Mesothelial cell of epicardium (in vitro differentiated cells): ENCODE data around the gene ABR. TPM values are rescaled to one million over a fixed set of nuclear protein-coding genes. Genes with fewer than 3 reads are reported as not detected.

ENCODE experiments used
- DNase-seq, 2 experiments: peaks; one replicate each; pipeline ENCODE4 v3.0.0; 2021; ENCODE audit warnings: low spot score in 2 of 2; ENCODE audit not compliant: unreplicated experiment in 2 of 2
- H3K27ac Mint-ChIP-seq: 2 replicates; pipeline ENCODE4 v1.8.0; 2021; ENCODE audit warnings: mixed read lengths
- H3K27me3 Mint-ChIP-seq: 2 replicates; pipeline ENCODE4 v1.8.0; 2021; ENCODE audit warnings: low read depth, mixed read lengths
- H3K36me3 Mint-ChIP-seq: 2 replicates; pipeline ENCODE4 v1.8.0; 2021; ENCODE audit warnings: mixed read lengths
- H3K4me1 Mint-ChIP-seq: 2 replicates; pipeline ENCODE4 v1.8.0; 2021; ENCODE audit warnings: mixed read lengths
- H3K4me3 Mint-ChIP-seq: 2 replicates; pipeline ENCODE4 v1.8.0; 2021; ENCODE audit warnings: mild to moderate bottlenecking, moderate library complexity, mixed read lengths
- H3K9me3 Mint-ChIP-seq: 2 replicates; pipeline ENCODE4 v1.8.0; 2021; ENCODE audit warnings: mixed read lengths
- total RNA-seq: library from RNA; stranded (reverse); gene quantifications from 3 replicates; pipeline ENCODE4 v1.2.1, GENCODE V29; 2021
- TF ChIP-seq, protein P1 (sequence below): fragments of 200-600 bp; sonication (generic); IDR thresholded peaks from one replicate; pipeline ENCODE4 v1.5.0; 2021; ENCODE audit warnings: antibody characterized with exemption; ENCODE audit not compliant: unreplicated experiment

The ABR gene
- total RNA-seq, 1 donor from 2014 or later, result 70.1 TPM

- no peaks in the 10 kb centered on the region for H3K27me3 Mint-ChIP-seq
- no peak for DNase-seq
- no peak overlapping the region for H3K4me3 Mint-ChIP-seq
- H3K4me1 Mint-ChIP-seq, result peaks cover 5% of the 10 kb centered on the region
- peaks cover 13% of the 10 kb centered on the region for H3K36me3 Mint-ChIP-seq
- no peaks in the 10 kb centered on the region for H3K9me3 Mint-ChIP-seq
- no peak overlapping the region for H3K27ac Mint-ChIP-seq
- TF ChIP-seq, protein P1, sequence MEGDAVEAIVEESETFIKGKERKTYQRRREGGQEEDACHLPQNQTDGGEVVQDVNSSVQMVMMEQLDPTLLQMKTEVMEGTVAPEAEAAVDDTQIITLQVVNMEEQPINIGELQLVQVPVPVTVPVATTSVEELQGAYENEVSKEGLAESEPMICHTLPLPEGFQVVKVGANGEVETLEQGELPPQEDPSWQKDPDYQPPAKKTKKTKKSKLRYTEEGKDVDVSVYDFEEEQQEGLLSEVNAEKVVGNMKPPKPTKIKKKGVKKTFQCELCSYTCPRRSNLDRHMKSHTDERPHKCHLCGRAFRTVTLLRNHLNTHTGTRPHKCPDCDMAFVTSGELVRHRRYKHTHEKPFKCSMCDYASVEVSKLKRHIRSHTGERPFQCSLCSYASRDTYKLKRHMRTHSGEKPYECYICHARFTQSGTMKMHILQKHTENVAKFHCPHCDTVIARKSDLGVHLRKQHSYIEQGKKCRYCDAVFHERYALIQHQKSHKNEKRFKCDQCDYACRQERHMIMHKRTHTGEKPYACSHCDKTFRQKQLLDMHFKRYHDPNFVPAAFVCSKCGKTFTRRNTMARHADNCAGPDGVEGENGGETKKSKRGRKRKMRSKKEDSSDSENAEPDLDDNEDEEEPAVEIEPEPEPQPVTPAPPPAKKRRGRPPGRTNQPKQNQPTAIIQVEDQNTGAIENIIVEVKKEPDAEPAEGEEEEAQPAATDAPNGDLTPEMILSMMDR, result no peak
These were observed 158.6 kb downstream of the ABR start for GRCh38 chr17:1021147-1021546.

DNA sequence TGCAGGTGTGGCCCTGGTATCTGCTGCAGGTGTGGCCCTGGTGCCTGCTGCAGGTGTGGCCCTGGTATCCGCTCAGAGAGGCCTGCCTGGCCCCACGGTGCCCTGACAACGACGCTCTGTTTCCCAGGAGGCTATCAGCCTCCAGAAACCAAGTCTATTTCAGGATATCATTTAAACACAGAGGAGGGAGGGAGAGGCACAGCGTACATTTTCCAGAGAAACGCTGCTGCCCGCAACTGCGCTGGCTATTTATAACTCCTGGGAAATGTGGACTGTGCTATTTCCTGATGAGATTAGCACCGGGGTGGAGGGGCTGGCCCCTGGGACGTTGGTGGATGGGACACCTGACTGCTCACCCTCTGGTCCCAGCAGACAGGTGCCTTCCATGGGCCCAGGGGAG is 160.3 kb downstream of the ABR start:
- DNase-seq, result no peak

GRCh38 chr17:1018547-1018946 is 161.2 kb downstream of the ABR start:
- no peak for DNase-seq
- no peak overlapping the region for H3K4me3 Mint-ChIP-seq
- H3K9me3 Mint-ChIP-seq, result no peaks in the 10 kb centered on the region
- H3K27ac Mint-ChIP-seq, result no peak overlapping the region
- peaks cover 5% of the 10 kb centered on the region for H3K4me1 Mint-ChIP-seq
- TF ChIP-seq, protein P1, result no peak
- H3K27me3 Mint-ChIP-seq, result no peaks in the 10 kb centered on the region
- peaks cover 5% of the 10 kb centered on the region for H3K36me3 Mint-ChIP-seq

More for the DNA sequence above, 160.3 kb downstream of the ABR start:
- Mint-ChIP-seq H3K36me3 (peaks cover 5% of the 10 kb centered on the region), H3K27ac (peak overlapping the region; percentile 75), H3K27me3 (no peaks in the 10 kb centered on the region), H3K9me3 (no peaks in the 10 kb centered on the region), H3K4me1 (peaks cover 5% of the 10 kb centered on the region), H3K4me3 (no peak overlapping the region)
- TF ChIP-seq, protein P1, result no peak

DNA sequence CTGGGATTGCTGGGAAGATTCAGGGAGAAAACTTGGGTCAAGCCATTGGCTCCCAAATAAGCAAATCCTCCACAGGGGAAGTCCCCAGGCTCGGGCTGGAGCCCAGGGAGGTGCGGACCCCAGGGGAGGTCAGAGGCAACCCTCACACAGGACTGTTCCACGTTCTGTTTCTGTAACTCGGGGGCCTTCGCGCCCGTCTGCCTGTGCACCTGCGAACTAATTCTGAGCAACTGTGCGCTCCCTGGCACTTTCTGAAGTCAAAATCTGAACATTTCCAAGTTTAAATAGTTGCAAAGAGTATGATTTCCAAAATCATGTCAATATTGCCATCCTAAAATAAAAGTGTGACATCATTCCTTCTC is 166.1 kb downstream of the ABR start:
- no peak for DNase-seq
- Mint-ChIP-seq H3K4me1 (no peaks in the 10 kb centered on the region), H3K9me3 (no peaks in the 10 kb centered on the region), H3K27me3 (no peaks in the 10 kb centered on the region), H3K4me3 (no peak overlapping the region), H3K27ac (no peak overlapping the region), H3K36me3 (no peaks in the 10 kb centered on the region)
- TF ChIP-seq, protein P1, result no peak

DNA sequence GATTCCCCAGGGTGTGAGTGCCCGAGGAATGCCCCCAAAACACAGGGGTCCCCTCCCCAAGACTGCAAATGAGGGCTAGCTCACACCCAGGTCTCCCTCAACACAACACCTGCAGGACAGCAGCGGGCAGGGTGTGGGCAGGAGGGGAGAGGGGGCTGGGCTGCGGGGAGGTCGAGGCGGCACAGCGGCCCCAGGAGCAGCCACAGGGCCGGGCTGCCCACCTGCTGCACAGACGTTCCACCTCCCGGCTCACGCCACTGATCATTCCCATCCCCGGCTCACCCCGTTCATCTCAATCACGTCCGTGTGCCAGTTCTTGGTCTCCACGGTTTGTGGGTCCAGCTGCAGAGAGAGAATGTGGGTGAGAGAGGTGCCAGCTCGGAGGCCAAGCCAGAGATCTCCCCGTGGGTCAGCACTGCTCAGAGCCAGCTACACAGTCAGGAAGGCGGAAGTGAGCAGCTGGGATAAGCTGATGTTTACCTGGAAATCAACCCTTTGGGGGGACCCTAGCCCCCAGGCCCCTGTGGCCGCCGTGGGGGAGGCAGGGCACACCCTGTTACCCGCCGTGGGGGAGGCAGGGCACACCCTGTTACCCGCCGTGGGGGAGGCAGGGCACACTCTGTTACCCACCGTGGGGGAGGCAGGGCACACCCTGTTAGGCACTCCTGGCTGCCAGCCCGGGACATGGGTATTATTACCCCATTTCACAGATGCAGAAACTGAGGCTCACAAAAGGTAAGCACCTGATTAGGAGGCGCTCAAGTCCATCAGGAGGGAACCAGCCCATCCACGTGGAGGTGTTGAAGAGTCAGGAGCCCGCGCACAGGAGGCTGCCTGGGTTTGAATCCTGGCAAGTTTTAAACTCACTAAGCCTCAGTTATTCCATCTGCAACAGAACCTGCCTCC is 166.7 kb downstream of the ABR start:
- no peak overlapping the region for H3K27ac Mint-ChIP-seq
- no peaks in the 10 kb centered on the region for H3K36me3 Mint-ChIP-seq
- no peak overlapping the region for H3K4me3 Mint-ChIP-seq
- no peak for DNase-seq
- TF ChIP-seq, protein P1, result no peak
- no peaks in the 10 kb centered on the region for H3K9me3 Mint-ChIP-seq
- H3K27me3 Mint-ChIP-seq, result no peaks in the 10 kb centered on the region
- no peaks in the 10 kb centered on the region for H3K4me1 Mint-ChIP-seq
